NOMO-1 treated with DMSO at 0.1 percent for 48 hours (cell line): Measurements from ENCODE around the gene PHKA2.

Experiments used
- DNase-seq: peaks from one replicate; lab custom pipeline; 2025; ENCODE audit not compliant: unreplicated experiment; lab: John Stamatoyannopoulos, UW

Gene PHKA2

DNA sequence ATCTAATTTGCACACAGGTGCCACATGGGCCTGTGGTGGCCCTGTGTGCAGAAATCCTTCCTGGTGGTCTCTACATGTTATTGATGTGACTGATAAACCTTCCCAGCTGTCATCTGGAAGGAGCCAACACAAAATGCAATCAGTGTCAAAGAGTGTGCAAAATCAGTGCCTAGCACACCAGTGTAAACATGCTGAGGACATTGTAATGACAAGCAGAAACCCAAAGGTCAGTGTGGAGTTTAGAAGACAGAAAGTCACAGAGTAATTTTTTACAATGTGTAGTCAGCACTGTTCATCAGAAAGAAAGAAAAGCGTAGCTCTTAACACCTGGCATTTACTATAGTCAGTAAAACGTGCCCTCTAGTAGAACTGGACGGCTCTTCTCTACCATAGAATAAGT lies 50.3 kb downstream of the PHKA2 start:
- no peak for DNase-seq

GRCh38 chrX:18931972-18932371 lies 51.9 kb downstream of the PHKA2 start:
- peak; percentile 30 for DNase-seq

- no peak for DNase-seq
These were observed 54.1 kb downstream of the PHKA2 start for GRCh38 chrX:18929775-18930174.

- no peak for DNase-seq
These were observed 56.4 kb downstream of the PHKA2 start for GRCh38 chrX:18927558-18927957.

- DNase-seq, result no peak
These were observed 59.3 kb downstream of the PHKA2 start for GRCh38 chrX:18924507-18925088.

DNA sequence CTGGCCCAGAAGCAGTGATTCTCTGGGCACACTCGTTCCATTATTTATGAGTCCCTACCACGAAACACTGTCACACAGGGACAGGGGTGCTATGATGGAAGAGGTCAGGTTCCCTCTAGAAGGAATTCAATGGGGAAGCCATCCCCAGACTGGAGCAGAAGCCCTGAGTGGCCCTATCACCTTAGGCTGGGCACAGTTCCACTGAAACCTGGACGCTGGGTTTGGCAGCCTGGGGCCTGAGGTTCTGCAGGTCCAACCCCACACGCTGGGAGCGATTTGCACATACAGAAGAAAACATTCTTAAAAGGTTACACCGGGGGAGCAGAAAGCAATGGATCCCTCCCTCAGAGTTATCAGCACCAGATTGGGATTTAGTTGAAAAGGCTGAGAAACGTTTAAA lies 63.3 kb downstream of the PHKA2 start:
- DNase-seq, result no peak

GRCh38 chrX:18920079-18920478 lies 63.8 kb downstream of the PHKA2 start:
- no peak for DNase-seq

- no peak for DNase-seq
These were observed 66.1 kb downstream of the PHKA2 start for GRCh38 chrX:18917831-18918230.

DNA sequence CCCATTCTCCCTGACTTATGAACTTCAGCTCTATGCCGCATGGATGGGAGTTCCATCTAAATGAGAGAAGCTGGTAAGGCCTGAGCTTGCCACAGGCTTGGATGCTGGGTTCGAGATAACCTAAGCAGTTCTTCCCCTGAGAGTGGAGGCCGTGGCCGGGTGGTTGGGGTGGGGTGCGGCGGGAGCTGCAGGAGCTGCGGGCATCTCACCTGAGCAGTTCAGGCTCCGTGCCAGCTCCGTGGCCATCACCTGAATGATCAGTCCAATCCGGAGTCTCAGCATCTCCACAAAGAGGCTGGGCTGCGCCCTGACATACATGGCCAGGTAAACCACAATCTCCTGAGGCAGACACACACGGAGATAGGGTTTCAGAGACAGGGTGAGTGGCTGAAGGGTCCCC lies 77.6 kb downstream of the PHKA2 start:
- DNase-seq, result no peak

GRCh38 chrX:18900401-18900976 lies 83.4 kb downstream of the PHKA2 start:
- no peak for DNase-seq

- DNase-seq, result peak; percentile 37
These were observed 84.0 kb downstream of the PHKA2 start for GRCh38 chrX:18899796-18900380.

GRCh38 chrX:18898492-18898891 lies 85.4 kb downstream of the PHKA2 start:
- DNase-seq, result peak; percentile 81

- no peak for DNase-seq
These were observed 85.8 kb downstream of the PHKA2 start for GRCh38 chrX:18898091-18898490.

- DNase-seq, result no peak
These were observed 86.3 kb downstream of the PHKA2 start for GRCh38 chrX:18897611-18898010.

DNA sequence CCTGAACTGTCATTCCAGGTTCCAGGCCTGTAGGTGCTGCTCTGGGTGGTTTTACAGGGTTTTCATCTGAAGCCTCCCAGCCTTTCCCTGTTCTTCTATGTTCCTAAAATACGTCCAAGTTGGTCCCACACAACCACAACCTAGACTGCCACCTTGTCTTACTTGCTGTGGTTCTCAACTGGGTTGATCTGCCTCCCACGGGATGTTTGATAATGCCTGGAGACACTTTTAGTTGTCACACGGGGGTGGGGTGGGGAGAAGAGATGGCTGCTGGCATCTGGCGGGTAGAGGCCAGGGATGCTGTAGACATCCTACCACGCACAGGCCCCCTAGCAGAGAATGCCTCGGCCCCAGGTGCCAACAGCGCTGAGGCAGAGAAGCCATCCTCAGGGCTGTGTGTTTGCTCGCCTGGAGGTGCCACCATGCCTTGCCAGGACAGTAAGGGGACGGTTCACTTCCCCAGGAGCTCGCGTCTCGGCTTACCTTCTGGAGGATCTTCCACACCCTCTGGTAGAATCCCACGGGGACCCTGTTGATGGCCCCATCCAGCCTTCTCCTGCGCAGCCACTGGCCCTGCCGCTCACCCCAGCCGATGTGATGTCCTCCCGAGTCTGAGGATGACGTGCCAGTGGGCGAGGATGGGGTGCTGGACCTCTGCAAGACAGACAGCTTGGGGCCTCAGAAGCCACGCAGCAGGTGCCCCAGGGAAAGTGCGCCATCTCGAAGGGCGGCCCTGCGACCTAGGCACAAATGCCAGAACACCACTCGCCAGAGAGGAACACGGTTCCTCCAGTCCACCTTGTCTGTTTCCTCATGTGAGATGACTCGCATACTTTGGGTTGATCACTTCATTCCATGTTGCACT lies 87.0 kb downstream of the PHKA2 start:
- DNase-seq, result no peak

- no peak for DNase-seq
These were observed 88.5 kb downstream of the PHKA2 start for GRCh38 chrX:18895189-18895951.

- no peak for DNase-seq
These were observed 89.8 kb downstream of the PHKA2 start for GRCh38 chrX:18894156-18894555.

DNA sequence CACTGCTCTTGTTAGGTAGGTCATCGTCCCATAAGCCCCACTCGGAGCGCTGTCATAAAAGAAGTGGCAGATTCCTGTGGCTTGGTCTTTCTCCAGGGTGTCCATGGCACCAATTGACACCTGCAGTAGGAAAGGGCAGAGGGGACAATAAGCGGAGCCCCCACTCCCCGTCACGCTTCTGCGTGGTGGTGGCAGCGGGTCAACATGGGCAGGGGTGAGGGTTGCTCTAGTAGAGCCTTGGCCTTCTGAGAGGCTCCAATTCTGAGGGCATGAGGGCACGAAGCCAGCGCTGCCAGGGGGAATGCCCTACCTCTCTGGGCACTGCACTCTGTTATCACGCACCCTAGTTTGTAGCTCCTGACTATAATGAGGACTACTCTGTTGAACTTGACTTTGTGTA lies 90.4 kb downstream of the PHKA2 start:
- no peak for DNase-seq

DNA sequence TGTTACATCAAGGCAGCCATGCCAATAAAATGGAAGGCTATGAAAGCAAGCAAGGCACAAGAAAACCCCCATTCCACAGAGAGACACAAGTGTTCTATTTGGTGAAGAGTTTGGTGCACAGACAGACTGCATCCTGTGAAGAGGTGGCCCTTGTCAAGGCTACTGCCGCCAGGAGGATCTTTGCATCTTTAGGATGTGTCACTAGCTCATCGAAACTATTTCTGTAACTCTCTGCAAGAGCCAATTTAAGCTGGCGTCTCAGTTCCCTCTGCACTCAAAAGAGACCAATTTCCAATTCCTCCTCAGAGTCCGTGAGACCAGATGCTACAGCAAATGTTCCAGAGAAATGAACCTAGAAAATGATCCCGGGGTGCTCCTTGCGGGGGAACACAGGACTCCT lies 91.0 kb downstream of the PHKA2 start:
- DNase-seq, result no peak

DNA sequence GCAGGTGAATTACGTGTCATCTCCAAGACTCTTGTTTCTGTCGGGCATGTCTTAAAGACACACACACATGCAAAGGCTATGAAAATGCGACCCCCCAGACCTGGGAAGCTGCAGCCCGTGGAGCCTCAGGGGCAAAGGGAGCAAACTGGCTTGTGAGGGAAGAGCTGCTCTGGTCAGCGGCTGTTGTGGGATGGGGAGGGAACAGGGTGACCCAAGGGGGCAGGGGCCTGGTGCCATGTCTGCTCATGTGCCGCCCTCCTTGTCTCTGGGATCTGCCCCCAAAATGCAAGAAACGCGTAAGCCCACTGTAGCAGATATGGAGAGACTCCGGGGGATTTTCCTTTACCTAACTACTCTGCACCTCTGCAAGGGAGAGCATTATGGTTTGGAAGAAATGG lies 92.4 kb downstream of the PHKA2 start:
- DNase-seq, result no peak
